Measurements from ENCODE around the gene ENTPD2. TPM values are rescaled to one million over a fixed set of nuclear protein-coding genes. Genes with fewer than 3 reads are reported as not detected.
A peak's percentile ranks its signal among the peaks of the same experiment; 100 is the strongest.

Gene ENTPD2
- total RNA-seq, 4 donors from 2014 or later = 5.0 to 53.8 (median 28.9) TPM

DNA sequence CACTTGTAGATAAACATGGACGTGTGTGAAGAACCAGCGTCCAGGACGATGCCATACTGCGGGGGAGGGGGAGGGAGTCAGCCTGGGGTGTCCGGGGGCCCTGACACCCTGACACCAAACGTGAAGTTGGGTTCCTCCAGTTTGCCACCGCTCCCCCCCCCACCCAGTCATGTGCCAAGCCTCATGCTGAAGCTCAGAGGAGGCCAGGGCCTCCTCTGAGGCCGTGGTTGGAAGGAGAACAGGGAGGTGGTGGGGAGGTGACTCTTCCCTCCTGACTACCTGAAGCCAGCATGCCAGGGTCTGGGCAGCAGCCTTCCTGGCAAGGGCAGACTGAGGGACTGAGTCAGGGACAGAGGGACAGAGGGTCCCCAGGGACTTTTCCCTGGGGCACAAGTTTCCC, 1.6 kb downstream of the ENTPD2 start:
- Histone ChIP-seq H3K27me3 (peaks cover 0 to 29% of the 10 kb centered on the region in 2 donors), H3K9me3 (no peaks in the 10 kb centered on the region), H3K4me1 (peaks cover 10 to 54% (median 13%) of the 10 kb centered on the region in 4 donors), H3K27ac (no peak overlapping the region), H3K4me3 (no peak overlapping the region), H3K36me3 (no peaks in the 10 kb centered on the region)
- no peak for DNase-seq
- TF ChIP-seq POLR2A (IDR thresholded peaks at IDR 0.05) = no peak
- TF ChIP-seq, protein P1, sequence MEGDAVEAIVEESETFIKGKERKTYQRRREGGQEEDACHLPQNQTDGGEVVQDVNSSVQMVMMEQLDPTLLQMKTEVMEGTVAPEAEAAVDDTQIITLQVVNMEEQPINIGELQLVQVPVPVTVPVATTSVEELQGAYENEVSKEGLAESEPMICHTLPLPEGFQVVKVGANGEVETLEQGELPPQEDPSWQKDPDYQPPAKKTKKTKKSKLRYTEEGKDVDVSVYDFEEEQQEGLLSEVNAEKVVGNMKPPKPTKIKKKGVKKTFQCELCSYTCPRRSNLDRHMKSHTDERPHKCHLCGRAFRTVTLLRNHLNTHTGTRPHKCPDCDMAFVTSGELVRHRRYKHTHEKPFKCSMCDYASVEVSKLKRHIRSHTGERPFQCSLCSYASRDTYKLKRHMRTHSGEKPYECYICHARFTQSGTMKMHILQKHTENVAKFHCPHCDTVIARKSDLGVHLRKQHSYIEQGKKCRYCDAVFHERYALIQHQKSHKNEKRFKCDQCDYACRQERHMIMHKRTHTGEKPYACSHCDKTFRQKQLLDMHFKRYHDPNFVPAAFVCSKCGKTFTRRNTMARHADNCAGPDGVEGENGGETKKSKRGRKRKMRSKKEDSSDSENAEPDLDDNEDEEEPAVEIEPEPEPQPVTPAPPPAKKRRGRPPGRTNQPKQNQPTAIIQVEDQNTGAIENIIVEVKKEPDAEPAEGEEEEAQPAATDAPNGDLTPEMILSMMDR (IDR thresholded peaks at IDR 0.05) = no peak

DNA sequence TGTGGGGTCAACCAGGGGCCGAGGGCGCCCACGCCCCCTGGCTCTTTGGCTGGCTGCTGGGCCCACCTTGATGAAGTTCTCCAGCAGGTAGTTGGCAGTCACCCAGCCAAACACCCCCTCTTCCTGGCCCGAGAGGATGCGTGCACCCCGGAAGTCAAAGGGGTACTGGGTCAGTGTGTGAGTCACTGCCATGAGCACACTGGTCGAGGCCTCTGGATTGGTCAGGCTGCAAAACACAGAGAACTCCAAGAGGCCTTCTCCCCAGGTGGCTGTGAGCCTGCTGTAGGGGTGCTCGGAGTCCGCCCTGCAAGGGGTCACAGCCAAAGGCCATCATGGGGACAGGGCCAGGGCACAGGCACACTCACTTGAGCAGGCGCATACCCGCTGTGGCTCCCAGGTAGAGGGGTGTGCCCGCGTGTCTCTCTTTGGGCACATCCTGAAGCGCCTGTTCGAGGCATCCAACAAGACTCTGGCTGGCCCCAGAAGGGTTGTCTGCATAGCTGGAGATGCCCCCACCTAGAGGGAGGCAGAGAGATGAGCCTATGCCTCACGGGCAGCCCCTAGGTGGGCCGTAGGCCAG, 2.6 kb downstream of the ENTPD2 start:
- Histone ChIP-seq H3K4me1 (peaks cover 12 to 49% (median 15%) of the 10 kb centered on the region in 4 donors), H3K4me3 (no peak overlapping the region)
- DNase-seq = no peak

DNA sequence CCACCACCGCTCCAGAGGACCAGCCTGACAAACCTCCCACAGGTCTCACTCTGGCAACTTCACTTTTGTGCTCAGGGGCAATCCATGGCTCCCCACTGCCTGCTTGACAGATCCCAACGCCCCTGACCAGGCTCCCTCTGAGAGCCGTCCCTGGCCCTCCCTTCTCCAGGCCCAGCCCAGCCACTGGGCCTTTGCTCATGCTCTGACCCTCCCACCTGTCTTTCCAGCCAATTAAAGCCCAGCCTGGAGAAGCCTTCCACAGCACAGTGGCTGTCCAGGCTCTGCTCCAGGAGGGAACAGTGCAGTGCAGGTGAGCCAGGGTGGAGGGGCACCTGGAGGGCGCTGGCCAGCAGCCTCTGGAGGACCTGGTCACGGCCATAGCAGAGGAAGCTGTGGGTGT, 3.3 kb downstream of the ENTPD2 start:
- H3K9me3 ChIP-seq = no peaks in the 10 kb centered on the region
- TF ChIP-seq POLR2A (IDR thresholded peaks at IDR 0.05) = no peak
- TF ChIP-seq, protein P1 (IDR thresholded peaks at IDR 0.05) = no peak
- no peak overlapping the region for H3K27ac ChIP-seq
- DNase-seq = no peak
- H3K36me3 ChIP-seq = no peaks in the 10 kb centered on the region
- peaks cover 15 to 46% (median 21%) of the 10 kb centered on the region in 4 donors for H3K4me1 ChIP-seq
- no peak overlapping the region for H3K4me3 ChIP-seq
- peaks cover 0 to 29% of the 10 kb centered on the region in 2 donors for H3K27me3 ChIP-seq

More for the DNA sequence above, 2.6 kb downstream of the ENTPD2 start:
- Histone ChIP-seq H3K36me3 (no peaks in the 10 kb centered on the region), H3K9me3 (no peaks in the 10 kb centered on the region), H3K27ac (no peak overlapping the region), H3K27me3 (peaks cover 0 to 29% of the 10 kb centered on the region in 2 donors)
- TF ChIP-seq, protein P1 (IDR thresholded peaks at IDR 0.05) = no peak
- no peak for TF ChIP-seq POLR2A (IDR thresholded peaks at IDR 0.05)

DNA sequence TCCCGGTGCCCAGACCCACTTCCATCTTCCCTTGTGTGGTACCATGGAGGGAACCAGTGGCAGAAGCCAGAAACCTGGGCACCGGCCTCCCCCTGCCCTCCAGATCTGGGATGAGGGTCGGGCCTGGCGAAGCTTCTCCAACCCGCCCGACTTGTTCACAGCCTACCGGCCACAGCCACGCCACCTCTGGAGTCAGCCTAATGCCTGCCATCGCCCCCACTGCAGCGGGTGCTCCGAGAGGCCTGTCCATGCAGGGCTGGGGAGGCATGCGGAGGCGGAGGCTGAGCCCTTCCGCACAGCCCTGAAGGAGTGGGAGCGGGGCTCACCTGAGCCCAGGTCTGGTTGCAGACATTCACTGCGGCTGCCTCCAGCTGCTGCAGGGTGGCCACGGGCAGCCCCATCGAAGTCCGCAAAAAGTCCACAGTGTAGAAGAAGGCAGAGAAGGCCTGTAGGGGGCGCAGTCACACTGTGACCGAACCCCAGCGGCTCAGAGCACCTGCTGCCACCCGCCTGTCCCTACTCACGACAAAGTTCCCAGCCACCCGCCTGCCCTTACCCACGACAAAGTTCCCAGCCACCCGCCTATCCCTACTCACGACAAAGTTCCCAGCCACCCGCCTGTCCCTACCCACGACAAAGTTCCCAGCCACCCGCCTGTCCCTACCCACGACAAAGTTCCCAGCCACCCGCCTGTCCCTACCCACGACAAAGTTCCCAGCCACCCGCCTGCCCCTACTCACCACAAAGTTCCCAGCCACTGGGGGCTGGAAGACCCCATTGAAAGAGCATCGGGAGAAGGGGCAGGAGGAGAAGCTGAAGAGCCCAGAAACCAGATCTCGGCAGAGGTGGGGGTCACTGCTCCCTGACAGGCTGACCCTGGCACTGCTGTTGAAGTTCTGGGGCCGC, 4.1 kb downstream of the ENTPD2 start:
- Histone ChIP-seq H3K4me1 (peaks cover 12 to 45% (median 23%) of the 10 kb centered on the region in 4 donors), H3K4me3 (no peak overlapping the region), H3K27me3 (peaks cover 0 to 29% of the 10 kb centered on the region in 2 donors), H3K9me3 (no peaks in the 10 kb centered on the region), H3K27ac (no peak overlapping the region), H3K36me3 (no peaks in the 10 kb centered on the region)
- TF ChIP-seq, protein P1 (IDR thresholded peaks at IDR 0.05) = peak in 4 of 6 experiments; percentile 44 to 76 (median 71)
- TF ChIP-seq POLR2A (IDR thresholded peaks at IDR 0.05) = no peak
- DNase-seq = peak; percentile 31 to 85 (median 80)

DNA sequence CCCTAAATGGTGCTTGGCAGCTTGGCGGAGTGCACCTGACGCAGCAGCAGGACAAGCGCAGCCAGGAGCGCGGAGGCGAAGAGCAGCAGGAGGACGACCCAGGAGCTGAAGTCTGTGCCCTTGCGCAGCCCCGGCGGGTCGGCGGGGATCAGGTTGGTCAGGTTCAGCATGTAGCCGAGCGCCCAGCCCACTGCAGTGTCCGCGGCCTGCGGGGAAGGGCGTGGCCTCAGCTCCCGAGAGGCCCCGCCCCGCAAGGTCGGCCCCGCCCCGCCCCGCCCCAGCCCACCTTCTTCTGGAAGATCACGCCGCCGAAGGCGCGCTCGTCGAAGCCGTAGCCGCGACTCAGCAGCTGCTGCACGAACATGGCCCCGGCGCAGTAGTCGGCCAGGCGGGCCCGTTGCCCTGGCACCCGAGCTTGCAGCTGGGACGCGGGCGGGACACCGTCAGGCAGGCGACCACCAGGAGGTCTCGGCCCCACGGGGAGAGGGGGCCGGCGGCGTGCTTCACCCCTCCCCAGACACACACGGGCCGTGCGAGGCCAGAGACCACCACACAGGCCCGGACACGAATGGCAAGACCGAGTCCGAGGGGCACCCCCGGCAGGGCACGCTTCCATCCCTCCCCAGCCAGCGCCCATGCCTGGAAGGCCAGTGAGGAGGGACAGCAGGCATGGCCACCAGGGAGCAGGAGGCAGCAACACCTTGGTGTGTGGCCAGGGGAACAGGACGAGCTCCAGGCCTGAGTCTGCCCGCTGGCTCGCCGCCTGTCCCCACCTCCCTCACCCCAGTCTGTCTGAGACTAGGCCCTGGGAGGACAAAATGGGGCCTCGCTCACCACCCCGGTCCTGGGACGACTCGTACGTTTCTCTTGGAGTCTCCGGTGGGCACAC, 5.0 kb downstream of the ENTPD2 start:
- Histone ChIP-seq H3K9me3 (no peaks in the 10 kb centered on the region), H3K27ac (no peak overlapping the region), H3K4me3 (no peak overlapping the region), H3K27me3 (peaks cover 0 to 32% of the 10 kb centered on the region in 2 donors), H3K36me3 (no peaks in the 10 kb centered on the region), H3K4me1 (peaks cover 12 to 45% (median 20%) of the 10 kb centered on the region in 4 donors)
- DNase-seq = no peak
- TF ChIP-seq, protein P1 (IDR thresholded peaks at IDR 0.05) = no peak
- TF ChIP-seq POLR2A (IDR thresholded peaks at IDR 0.05) = no peak
